ENCODE data around the gene TNFAIP1. TPM values are rescaled to one million over a fixed set of nuclear protein-coding genes. Genes with fewer than 3 reads are reported as not detected.

Gene TNFAIP1
- polyA plus RNA-seq, 2 of the 4 experiments (the other 2 are of a cell fraction): 38.8 to 68.3 TPM

DNA sequence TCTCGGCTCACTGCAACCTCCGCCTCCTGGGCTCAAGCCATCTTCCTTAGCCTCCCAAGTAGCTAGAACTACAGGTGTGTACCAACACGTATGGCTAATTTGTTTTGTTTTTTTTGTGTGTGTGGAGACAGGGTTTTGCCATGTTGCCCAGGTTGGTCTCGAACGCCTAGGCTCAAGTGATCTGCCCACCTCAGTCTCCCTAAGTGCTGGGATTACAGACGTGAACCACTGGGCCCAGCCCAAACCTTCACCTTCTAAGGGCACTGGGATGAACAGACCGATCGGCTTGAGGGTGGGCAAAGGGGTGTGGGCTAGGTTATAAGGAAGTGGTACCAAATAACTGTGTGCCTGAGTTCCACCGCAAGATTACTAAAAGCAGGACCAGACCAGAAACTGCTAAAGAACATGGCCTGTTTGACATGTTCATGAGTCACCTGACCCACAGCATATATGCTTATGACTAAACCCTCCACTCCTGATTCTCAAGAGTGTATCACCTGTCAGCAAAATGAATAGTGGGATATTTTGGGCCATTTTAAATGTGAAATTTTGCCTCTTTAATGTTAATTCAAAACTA, 8.4 kb upstream of the TNFAIP1 start:
- H3K4me3 ChIP-seq: no peak overlapping the region
- no peak overlapping the region for H3K27ac ChIP-seq
- no peak overlapping the region for H3K4me2 ChIP-seq
- H3K4me1 ChIP-seq: peaks cover 35% of the 10 kb centered on the region
- ChIA-PET CTCF (interaction anchor here (1.6 to 2.5 kb wide), 5 partner anchors 8 to 95 kb away, joined by 4 to 17 read pairs (median 7); partner anchors contain the start of genes IFT20 and TNFAIP1), POLR2A (no interaction called here)
- H3K9me3 ChIP-seq: no peaks in the 10 kb centered on the region
- no peak for DNase-seq (ENCODE audit: low read depth in 1 of 2, low spot score in 1 of 2)
- no peak for FAIRE-seq
- TF ChIP-seq RCOR1 (IDR thresholded peaks at IDR 0.05; ENCODE audit: low read depth, low read length) (no peak), RFX5 (IDR thresholded peaks at IDR 0.05) (no peak), CEBPB (IDR thresholded peaks at IDR 0.05) (no peak), HOXB13 (CRISPR knock-in tag; IDR thresholded peaks at IDR 0.05; ENCODE audit: low read depth) (no peak), PBX3 (IDR thresholded peaks at IDR 0.05) (no peak), BHLHE40 (IDR thresholded peaks at IDR 0.05; ENCODE audit: low read depth, low read length) (no peak), TFCP2L1 (CRISPR knock-in tag; IDR thresholded peaks at IDR 0.05) (no peak), EP300 (IDR thresholded peaks at IDR 0.05) (no peak), KDM5A (IDR thresholded peaks at IDR 0.05) (no peak), JUN (IDR thresholded peaks at IDR 0.05) (no peak), GATA3 (IDR thresholded peaks at IDR 0.05; ENCODE audit: borderline replicate concordance) (no peak), MAFK (IDR thresholded peaks at IDR 0.05; ENCODE audit: partially characterized antibody) (no peak), ZC3H11A (IDR thresholded peaks at IDR 0.05) (no peak)
- TF ChIP-seq, protein P1, sequence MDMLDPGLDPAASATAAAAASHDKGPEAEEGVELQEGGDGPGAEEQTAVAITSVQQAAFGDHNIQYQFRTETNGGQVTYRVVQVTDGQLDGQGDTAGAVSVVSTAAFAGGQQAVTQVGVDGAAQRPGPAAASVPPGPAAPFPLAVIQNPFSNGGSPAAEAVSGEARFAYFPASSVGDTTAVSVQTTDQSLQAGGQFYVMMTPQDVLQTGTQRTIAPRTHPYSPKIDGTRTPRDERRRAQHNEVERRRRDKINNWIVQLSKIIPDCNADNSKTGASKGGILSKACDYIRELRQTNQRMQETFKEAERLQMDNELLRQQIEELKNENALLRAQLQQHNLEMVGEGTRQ (IDR thresholded peaks at IDR 0.05): no peak
- WGBS (ENCODE audit: missing lambda C conversion rate): 95% methylated on average over 9 of the region's 9 CpGs
- no peak for ATAC-seq

DNA sequence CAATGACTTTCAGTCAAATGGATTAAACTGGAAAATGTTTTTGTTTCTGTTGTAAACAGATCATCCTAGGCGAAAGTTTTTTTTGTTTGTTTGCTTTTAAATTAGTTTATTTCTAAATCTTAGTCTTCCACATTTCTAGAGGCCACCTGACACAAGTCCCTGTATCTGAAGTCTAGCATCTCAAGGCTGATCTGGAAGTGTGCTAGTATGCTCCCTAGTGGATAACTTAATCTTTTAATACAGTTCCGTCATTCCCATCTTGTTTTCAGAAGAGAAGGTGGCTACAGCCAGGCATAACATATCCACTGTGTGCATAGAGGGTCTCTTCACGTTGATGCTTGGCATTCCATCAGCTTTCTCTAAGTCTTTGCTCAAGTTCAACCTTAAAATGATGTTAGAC, 7.9 kb upstream of the TNFAIP1 start:
- DNase-seq (ENCODE audit: low read depth in 1 of 2, low spot score in 1 of 2) (peak in 1 of 2 experiments; percentile 53), ATAC-seq (peak; percentile 51 to 62; a peak in 5 of 6 replicates), FAIRE-seq (no peak)
- WGBS (ENCODE audit: missing lambda C conversion rate): 46% methylated on average over 3 of the region's 3 CpGs
- H3K27ac ChIP-seq: no peak overlapping the region
- no peak overlapping the region for H3K4me3 ChIP-seq
- CTCF ChIA-PET: interaction anchor here (0.9 to 2.2 kb wide), 8 partner anchors 8 to 95 kb away, joined by 3 to 11 read pairs (median 4); partner anchors contain the start of gene TMEM97
- H3K4me2 ChIP-seq: no peak overlapping the region
- no peaks in the 10 kb centered on the region for H3K9me3 ChIP-seq
- peaks cover 30% of the 10 kb centered on the region for H3K4me1 ChIP-seq
- POLR2A ChIA-PET: no interaction called here
- TF ChIP-seq RAD21 (conservative IDR thresholded peaks at IDR 0.05 in 1 of 2, IDR thresholded peaks at IDR 0.05 in 1 of 2): peak; percentile 36 to 42; a peak in 3 of 5 replicates
- no peak for TF ChIP-seq HOXB13 (CRISPR knock-in tag; IDR thresholded peaks at IDR 0.05; ENCODE audit: low read depth)
- TF ChIP-seq EP300 (IDR thresholded peaks at IDR 0.05): no peak
- peak; percentile 30; the same call in 1 of the 3 replicates for TF ChIP-seq SMC3 (IDR thresholded peaks at IDR 0.05)
- TF ChIP-seq MAZ (IDR thresholded peaks at IDR 0.05; ENCODE audit: borderline replicate concordance, low read depth, low read length): no peak
- TF ChIP-seq, protein P1 (IDR thresholded peaks at IDR 0.05): no peak
- no peak for TF ChIP-seq REST (IDR thresholded peaks at IDR 0.05)
- TF ChIP-seq RNF2 (IDR thresholded peaks at IDR 0.05; ENCODE audit: borderline replicate concordance, low read depth): no peak
- TF ChIP-seq KDM1A (IDR thresholded peaks at IDR 0.05; ENCODE audit: low read depth): no peak
- no peak for TF ChIP-seq HEYL (CRISPR knock-in tag; IDR thresholded peaks at IDR 0.05)
- no peak for TF ChIP-seq TFCP2L1 (CRISPR knock-in tag; IDR thresholded peaks at IDR 0.05)
- no peak for TF ChIP-seq ESRRA (IDR thresholded peaks at IDR 0.05; ENCODE audit: borderline replicate concordance, low read length)
- TF ChIP-seq, protein P2, sequence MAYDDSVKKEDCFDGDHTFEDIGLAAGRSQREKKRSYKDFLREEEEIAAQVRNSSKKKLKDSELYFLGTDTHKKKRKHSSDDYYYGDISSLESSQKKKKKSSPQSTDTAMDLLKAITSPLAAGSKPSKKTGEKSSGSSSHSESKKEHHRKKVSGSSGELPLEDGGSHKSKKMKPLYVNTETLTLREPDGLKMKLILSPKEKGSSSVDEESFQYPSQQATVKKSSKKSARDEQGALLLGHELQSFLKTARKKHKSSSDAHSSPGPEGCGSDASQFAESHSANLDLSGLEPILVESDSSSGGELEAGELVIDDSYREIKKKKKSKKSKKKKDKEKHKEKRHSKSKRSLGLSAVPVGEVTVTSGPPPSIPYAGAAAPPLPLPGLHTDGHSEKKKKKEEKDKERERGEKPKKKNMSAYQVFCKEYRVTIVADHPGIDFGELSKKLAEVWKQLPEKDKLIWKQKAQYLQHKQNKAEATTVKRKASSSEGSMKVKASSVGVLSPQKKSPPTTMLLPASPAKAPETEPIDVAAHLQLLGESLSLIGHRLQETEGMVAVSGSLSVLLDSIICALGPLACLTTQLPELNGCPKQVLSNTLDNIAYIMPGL (CRISPR knock-in tag; IDR thresholded peaks at IDR 0.05; ENCODE audit: borderline replicate concordance): no peak
- no peak for TF ChIP-seq RARB (CRISPR knock-in tag; IDR thresholded peaks at IDR 0.05)
- TF ChIP-seq POLR2A (IDR thresholded peaks at IDR 0.05; ENCODE audit: low read length): no peak
- TF ChIP-seq JUN (IDR thresholded peaks at IDR 0.05): no peak
- no peak for TF ChIP-seq KDM5A (IDR thresholded peaks at IDR 0.05)
- TF ChIP-seq CTCF (IDR thresholded peaks at IDR 0.05): peak; percentile 40; the same call in 2 of the 3 replicates
- TF ChIP-seq RCOR1 (IDR thresholded peaks at IDR 0.05; ENCODE audit: low read depth, low read length): no peak
- no peak for TF ChIP-seq HOXA7 (CRISPR knock-in tag; IDR thresholded peaks at IDR 0.05)
